Astrocyte of the spinal cord (primary cell): ENCODE results near the gene ZNF813.

Experiments
- DNase-seq: peaks from one replicate; pipeline ENCODE4 v3.0.0; 2011; ENCODE audit warnings: low read depth, low spot score
- H3K4me3 ChIP-seq: 2 replicates; pipeline ENCODE4 v1.5.1; 2011; ENCODE audit warnings: low read depth, mild to moderate bottlenecking, low read length, moderate library complexity
- in situ Hi-C: cut with HindIII; loops from 2 replicates; pipeline ENCODE4 v1.10.0; 2017; ENCODE audit warnings: low sequenced_read_pairs
- TF ChIP-seq, protein P1 (sequence below): IDR thresholded peaks from 2 replicates; pipeline ENCODE4 v1.5.1; 2012; ENCODE audit warnings: low read depth, mild to moderate bottlenecking, low read length, inconsistent platforms

ZNF813 gene

DNA sequence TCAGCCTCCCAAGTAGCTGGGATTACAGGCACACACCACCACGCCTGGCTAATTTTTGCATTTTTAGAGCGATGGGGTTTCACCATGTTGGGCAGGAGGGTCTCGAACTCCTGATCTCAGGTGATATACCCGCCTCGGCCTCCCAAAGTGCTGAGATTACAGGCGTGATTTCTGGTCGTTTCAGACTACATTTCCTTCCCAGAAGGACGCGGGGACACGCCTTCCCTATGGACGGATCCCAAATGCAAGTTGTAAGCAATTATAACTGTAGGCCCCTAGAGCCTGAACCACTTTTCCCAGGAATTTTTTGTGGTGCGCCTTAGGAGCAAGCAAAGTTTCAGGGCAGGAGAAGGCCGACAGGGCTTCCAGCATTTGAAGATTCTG is 52.6 kb downstream of the ZNF813 start:
- in situ Hi-C loops = no loop called here
- no peak for DNase-seq
- peak overlapping the region; percentile 88 for H3K4me3 ChIP-seq
- TF ChIP-seq, protein P1, sequence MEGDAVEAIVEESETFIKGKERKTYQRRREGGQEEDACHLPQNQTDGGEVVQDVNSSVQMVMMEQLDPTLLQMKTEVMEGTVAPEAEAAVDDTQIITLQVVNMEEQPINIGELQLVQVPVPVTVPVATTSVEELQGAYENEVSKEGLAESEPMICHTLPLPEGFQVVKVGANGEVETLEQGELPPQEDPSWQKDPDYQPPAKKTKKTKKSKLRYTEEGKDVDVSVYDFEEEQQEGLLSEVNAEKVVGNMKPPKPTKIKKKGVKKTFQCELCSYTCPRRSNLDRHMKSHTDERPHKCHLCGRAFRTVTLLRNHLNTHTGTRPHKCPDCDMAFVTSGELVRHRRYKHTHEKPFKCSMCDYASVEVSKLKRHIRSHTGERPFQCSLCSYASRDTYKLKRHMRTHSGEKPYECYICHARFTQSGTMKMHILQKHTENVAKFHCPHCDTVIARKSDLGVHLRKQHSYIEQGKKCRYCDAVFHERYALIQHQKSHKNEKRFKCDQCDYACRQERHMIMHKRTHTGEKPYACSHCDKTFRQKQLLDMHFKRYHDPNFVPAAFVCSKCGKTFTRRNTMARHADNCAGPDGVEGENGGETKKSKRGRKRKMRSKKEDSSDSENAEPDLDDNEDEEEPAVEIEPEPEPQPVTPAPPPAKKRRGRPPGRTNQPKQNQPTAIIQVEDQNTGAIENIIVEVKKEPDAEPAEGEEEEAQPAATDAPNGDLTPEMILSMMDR = no peak

GRCh38 chr19:53520547-53521372 is 53.2 kb downstream of the ZNF813 start:
- TF ChIP-seq, protein P1 = no peak
- in situ Hi-C loops = no loop called here
- peak; percentile 99 for DNase-seq
- H3K4me3 ChIP-seq = peak overlapping the region; percentile 88

GRCh38 chr19:53521373-53522202 is 54.1 kb downstream of the ZNF813 start:
- TF ChIP-seq, protein P1 = no peak
- DNase-seq = no peak
- peak overlapping the region; percentile 88 for H3K4me3 ChIP-seq
- in situ Hi-C loops = no loop called here

GRCh38 chr19:53525922-53526321 is 58.4 kb downstream of the ZNF813 start:
- DNase-seq = no peak
- in situ Hi-C loops = no loop called here
- H3K4me3 ChIP-seq = no peak overlapping the region
- TF ChIP-seq, protein P1 = no peak

- no peak overlapping the region for H3K4me3 ChIP-seq
- in situ Hi-C loops = no loop called here
- DNase-seq = no peak
- TF ChIP-seq, protein P1 = no peak
These were observed 63.1 kb downstream of the ZNF813 start for GRCh38 chr19:53530622-53531021.

DNA sequence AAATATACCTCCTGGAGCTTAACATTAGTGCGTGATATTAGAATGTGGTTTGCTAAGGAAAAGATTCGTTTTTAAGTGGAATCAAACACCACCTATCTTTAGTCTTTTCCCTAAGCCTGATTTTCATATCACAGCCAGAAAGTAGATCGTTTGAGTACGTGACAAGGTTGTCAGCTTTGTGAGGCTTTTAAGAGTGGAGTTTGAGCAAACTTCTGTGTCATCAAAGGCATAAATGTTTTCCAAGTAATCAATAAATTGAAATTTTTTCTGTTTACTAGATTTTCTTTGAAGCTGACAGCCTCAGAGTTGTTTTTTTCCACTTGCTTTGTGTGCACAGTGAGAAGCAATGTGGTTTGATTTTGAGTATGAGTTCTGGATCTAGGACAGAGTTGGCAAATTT is 63.9 kb downstream of the ZNF813 start:
- in situ Hi-C loops = no loop called here
- TF ChIP-seq, protein P1 = no peak
- H3K4me3 ChIP-seq = no peak overlapping the region
- no peak for DNase-seq
